WTC11 (cell line): Measurements from ENCODE around the gene ACSL4. TPM values are rescaled to one million over a fixed set of nuclear protein-coding genes. Genes with fewer than 3 reads are reported as not detected.

ENCODE experiments used
- ATAC-seq: fragments of 200-7000 bp; cut with Tn5 transposase; 2 replicates; pipeline ENCODE4 v1.10.0; 2021; ENCODE audit warnings: mild to moderate bottlenecking, moderate library complexity
- CTCF ChIA-PET: fragments of 300-600 bp; sonication (Branson Sonifier 250); formaldehyde crosslinking; loops from one replicate; lab custom pipeline; 2021; ENCODE audit warnings: antibody characterized with exemption; lab: Charles Lee
- POLR2A ChIA-PET: fragments of 350-600 bp; sonication (Branson Sonifier 250); formaldehyde crosslinking; loops from one replicate; lab custom pipeline; 2021; ENCODE audit warnings: antibody characterized with exemption; lab: Charles Lee
- DNase-seq: peaks from one replicate; pipeline ENCODE4 v3.0.0; 2021; ENCODE audit warnings: low spot score
- H3K27ac Mint-ChIP-seq: 2 replicates; pipeline ENCODE4 v1.8.0; 2021; ENCODE audit warnings: mixed read lengths
- H3K27me3 Mint-ChIP-seq: 2 replicates; pipeline ENCODE4 v1.8.0; 2021; ENCODE audit warnings: low read depth, mild to moderate bottlenecking, moderate library complexity, mixed read lengths
- H3K36me3 Mint-ChIP-seq: 2 replicates; pipeline ENCODE4 v1.8.0; 2021; ENCODE audit warnings: mixed read lengths
- H3K4me1 Mint-ChIP-seq: 2 replicates; pipeline ENCODE4 v1.8.0; 2022; ENCODE audit warnings: mixed read lengths
- H3K4me3 Mint-ChIP-seq: 2 replicates; pipeline ENCODE4 v1.8.0; 2021; ENCODE audit warnings: mild to moderate bottlenecking, moderate library complexity, mixed read lengths
- H3K9me3 Mint-ChIP-seq: 2 replicates; pipeline ENCODE4 v1.8.0; 2021; ENCODE audit warnings: mixed read lengths
- AR ChIP-seq: fragments of 250-450 bp; sonication (Bioruptor Pico); IDR thresholded peaks from 2 replicates; pipeline ENCODE4 v1.9.0; 2021; ENCODE audit warnings: mild to moderate bottlenecking
- ARID4B ChIP-seq: sonication (generic); formaldehyde crosslinking; IDR thresholded peaks from 2 replicates; pipeline ENCODE4 v1.8.0; 2023; ENCODE audit warnings: missing genetic modification reagents, mild to moderate bottlenecking, borderline replicate concordance
- ATF3 ChIP-seq: sonication (generic); formaldehyde crosslinking; conservative IDR thresholded peaks from 2 replicates; pipeline ENCODE4 v1.8.1; 2022; ENCODE audit warnings: mild to moderate bottlenecking, missing genetic modification reagents
- CBFB ChIP-seq: sonication (generic); formaldehyde crosslinking; IDR thresholded peaks from 2 replicates; pipeline ENCODE4 v1.8.1; 2022; ENCODE audit warnings: mild to moderate bottlenecking, low read depth, missing genetic modification reagents
- CDX4 ChIP-seq: fragments of 250-450 bp; sonication (Bioruptor Pico); IDR thresholded peaks from 2 replicates; pipeline ENCODE4 v1.9.0; 2021; ENCODE audit warnings: moderate library complexity, mild to moderate bottlenecking, inconsistent platforms, borderline replicate concordance
- CREB1 ChIP-seq: sonication (generic); formaldehyde crosslinking; IDR thresholded peaks from 2 replicates; pipeline ENCODE4 v1.8.0; 2023; ENCODE audit warnings: mild to moderate bottlenecking, missing genetic modification reagents
- E2F5 ChIP-seq: sonication (generic); formaldehyde crosslinking; IDR thresholded peaks from 2 replicates; pipeline ENCODE4 v1.8.1; 2022; ENCODE audit warnings: mild to moderate bottlenecking, moderate library complexity, missing genetic modification reagents
- FOXP1 ChIP-seq: sonication (generic); formaldehyde crosslinking; IDR thresholded peaks from 2 replicates; pipeline ENCODE4 v1.8.0; 2022; ENCODE audit warnings: missing genetic modification reagents, mild to moderate bottlenecking, moderate library complexity, borderline replicate concordance
- GRHL2 ChIP-seq: fragments of 250-450 bp; sonication (Bioruptor Pico); IDR thresholded peaks from 2 replicates; pipeline ENCODE4 v1.8.0; 2022; ENCODE audit warnings: mild to moderate bottlenecking, moderate library complexity; ENCODE audit not compliant: insufficient replicate concordance, severe bottlenecking
- HMGA2 ChIP-seq: fragments of 250-450 bp; sonication (Bioruptor Pico); IDR thresholded peaks from 2 replicates; pipeline ENCODE4 v1.4.0; 2021; ENCODE audit warnings: mild to moderate bottlenecking, moderate library complexity
- NR2C2 ChIP-seq: sonication (generic); formaldehyde crosslinking; IDR thresholded peaks from 2 replicates; pipeline ENCODE4 v1.8.0; 2022; ENCODE audit warnings: mild to moderate bottlenecking, missing genetic modification reagents
- OVOL2 ChIP-seq: fragments of 250-450 bp; sonication (Bioruptor Pico); IDR thresholded peaks from 2 replicates; pipeline ENCODE4 v1.9.0; 2021; ENCODE audit warnings: mild to moderate bottlenecking, borderline replicate concordance
- PRRX2 ChIP-seq: fragments of 250-450 bp; sonication (Bioruptor Pico); IDR thresholded peaks from 2 replicates; pipeline ENCODE4 v1.8.0; 2021; ENCODE audit warnings: mild to moderate bottlenecking
- RELA ChIP-seq: sonication (generic); formaldehyde crosslinking; IDR thresholded peaks from 2 replicates; pipeline ENCODE4 v1.8.1; 2022; ENCODE audit warnings: missing genetic modification reagents, mild to moderate bottlenecking, borderline replicate concordance
- RORB ChIP-seq: fragments of 250-450 bp; sonication (Bioruptor Pico); IDR thresholded peaks from 2 replicates; pipeline ENCODE4 v1.9.0; 2021; ENCODE audit warnings: mild to moderate bottlenecking
- TEAD4 ChIP-seq: sonication (generic); formaldehyde crosslinking; IDR thresholded peaks from 2 replicates; pipeline ENCODE4 v1.8.0; 2022; ENCODE audit warnings: mild to moderate bottlenecking, missing genetic modification reagents
- ZNF138 ChIP-seq: sonication (generic); formaldehyde crosslinking; conservative IDR thresholded peaks from 2 replicates; pipeline ENCODE4 v1.8.1; 2022; ENCODE audit warnings: mild to moderate bottlenecking, moderate library complexity, missing genetic modification reagents
- total RNA-seq: library from RNA; stranded (reverse); gene quantifications from 3 replicates; pipeline ENCODE4 v1.2.3, GENCODE V29; 2021
- TF ChIP-seq, protein P1 (sequence below): fragments of 250-450 bp; sonication (Bioruptor Pico); IDR thresholded peaks from 2 replicates; pipeline ENCODE4 v1.8.0; 2021; ENCODE audit warnings: mild to moderate bottlenecking
- TF ChIP-seq, protein P2 (sequence below): sonication (generic); formaldehyde crosslinking; IDR thresholded peaks from 2 replicates; pipeline ENCODE4 v1.8.0; 2023; ENCODE audit warnings: mild to moderate bottlenecking, missing genetic modification reagents

ACSL4 gene
- total RNA-seq, 1 experiment from 2014 or later, result 57.7 TPM

DNA sequence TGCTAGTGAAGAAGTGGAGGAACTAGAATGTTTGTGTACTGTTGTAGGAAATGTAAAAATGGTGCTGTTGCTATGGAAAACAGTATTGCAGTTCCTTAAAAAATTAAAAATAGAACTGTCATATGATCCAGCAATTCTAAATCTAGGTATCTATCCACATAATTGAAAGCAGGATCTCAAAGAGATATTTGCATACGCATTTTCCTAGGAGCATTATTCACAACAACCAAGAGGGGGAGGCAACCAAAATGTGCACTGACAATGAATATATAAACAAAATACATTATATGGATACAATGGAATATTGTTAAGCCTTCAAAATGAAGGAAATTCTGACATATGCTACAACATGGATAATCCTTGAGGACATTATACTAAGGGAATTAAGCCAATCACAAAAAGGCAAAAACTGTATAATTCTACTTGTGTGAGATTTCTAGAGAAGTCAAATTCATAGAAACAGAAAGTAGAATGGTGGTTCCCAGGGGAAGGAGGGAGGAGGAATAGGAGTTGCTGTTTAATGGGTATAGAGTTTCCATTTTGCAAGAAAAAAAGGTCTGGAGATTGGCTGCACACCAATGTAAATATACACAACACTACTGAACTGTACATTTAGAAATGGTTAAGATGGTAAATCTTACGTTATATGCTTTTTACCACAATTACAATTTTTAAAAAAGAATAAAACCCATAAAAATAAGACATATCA lies 72.5 kb downstream of the ACSL4 start:
- CTCF ChIA-PET, result no interaction called here
- H3K36me3 Mint-ChIP-seq, result peaks cover 54% of the 10 kb centered on the region

DNA sequence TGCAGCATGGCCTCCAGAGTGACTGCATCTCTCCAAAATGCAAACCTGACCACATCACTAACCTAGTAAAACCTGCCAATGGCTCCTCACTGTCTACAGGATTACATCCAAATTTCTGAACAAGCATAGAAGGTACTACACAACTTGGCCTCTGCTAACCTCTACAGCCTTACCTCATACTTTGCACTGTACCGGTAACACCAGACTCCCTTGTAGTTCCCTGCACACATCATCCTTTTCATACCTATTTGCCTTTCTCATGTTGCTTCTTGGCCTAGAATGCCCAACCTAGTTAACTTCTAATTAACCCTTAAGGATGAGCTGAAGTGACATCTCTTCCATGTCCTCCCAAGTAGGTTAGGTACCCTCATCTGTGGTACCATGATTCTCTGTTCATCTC lies 74.7 kb downstream of the ACSL4 start:
- Mint-ChIP-seq H3K4me1 (peaks cover 7% of the 10 kb centered on the region; the same call in 1 of the 2 replicates), H3K36me3 (peaks cover 43% of the 10 kb centered on the region), H3K27me3 (no peaks in the 10 kb centered on the region), H3K9me3 (peaks cover 11% of the 10 kb centered on the region), H3K27ac (no peak overlapping the region), H3K4me3 (no peak overlapping the region)
- DNase-seq (no peak), ATAC-seq (no peak)
- ChIA-PET POLR2A (no interaction called here), CTCF (no interaction called here)
- TF ChIP-seq GRHL2 (CRISPR knock-in tag), result no peak
- no peak for TF ChIP-seq CDX4 (CRISPR knock-in tag)
- no peak for TF ChIP-seq ARID4B (CRISPR knock-in tag)
- TF ChIP-seq PRRX2, result no peak

More for the DNA sequence above, 72.5 kb downstream of the ACSL4 start:
- Mint-ChIP-seq H3K4me3 (no peak overlapping the region), H3K27me3 (no peaks in the 10 kb centered on the region), H3K27ac (no peak overlapping the region), H3K9me3 (peaks cover 11% of the 10 kb centered on the region), H3K4me1 (peaks cover 5% of the 10 kb centered on the region; the same call in 1 of the 2 replicates)
- no peak for ATAC-seq
- POLR2A ChIA-PET, result no interaction called here
- TF ChIP-seq NR2C2 (no peak), ATF3 (CRISPR knock-in tag) (no peak), HMGA2 (CRISPR knock-in tag) (no peak), AR (no peak), RELA (no peak), ZNF138 (no peak), RORB (CRISPR knock-in tag) (no peak), CREB1 (no peak), E2F5 (CRISPR knock-in tag) (no peak), CBFB (CRISPR knock-in tag) (no peak), OVOL2 (CRISPR knock-in tag) (no peak), FOXP1 (CRISPR knock-in tag) (no peak), TEAD4 (CRISPR knock-in tag) (no peak)
- TF ChIP-seq, protein P1, sequence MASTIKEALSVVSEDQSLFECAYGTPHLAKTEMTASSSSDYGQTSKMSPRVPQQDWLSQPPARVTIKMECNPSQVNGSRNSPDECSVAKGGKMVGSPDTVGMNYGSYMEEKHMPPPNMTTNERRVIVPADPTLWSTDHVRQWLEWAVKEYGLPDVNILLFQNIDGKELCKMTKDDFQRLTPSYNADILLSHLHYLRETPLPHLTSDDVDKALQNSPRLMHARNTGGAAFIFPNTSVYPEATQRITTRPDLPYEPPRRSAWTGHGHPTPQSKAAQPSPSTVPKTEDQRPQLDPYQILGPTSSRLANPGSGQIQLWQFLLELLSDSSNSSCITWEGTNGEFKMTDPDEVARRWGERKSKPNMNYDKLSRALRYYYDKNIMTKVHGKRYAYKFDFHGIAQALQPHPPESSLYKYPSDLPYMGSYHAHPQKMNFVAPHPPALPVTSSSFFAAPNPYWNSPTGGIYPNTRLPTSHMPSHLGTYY (CRISPR knock-in tag), result no peak
- TF ChIP-seq, protein P2, sequence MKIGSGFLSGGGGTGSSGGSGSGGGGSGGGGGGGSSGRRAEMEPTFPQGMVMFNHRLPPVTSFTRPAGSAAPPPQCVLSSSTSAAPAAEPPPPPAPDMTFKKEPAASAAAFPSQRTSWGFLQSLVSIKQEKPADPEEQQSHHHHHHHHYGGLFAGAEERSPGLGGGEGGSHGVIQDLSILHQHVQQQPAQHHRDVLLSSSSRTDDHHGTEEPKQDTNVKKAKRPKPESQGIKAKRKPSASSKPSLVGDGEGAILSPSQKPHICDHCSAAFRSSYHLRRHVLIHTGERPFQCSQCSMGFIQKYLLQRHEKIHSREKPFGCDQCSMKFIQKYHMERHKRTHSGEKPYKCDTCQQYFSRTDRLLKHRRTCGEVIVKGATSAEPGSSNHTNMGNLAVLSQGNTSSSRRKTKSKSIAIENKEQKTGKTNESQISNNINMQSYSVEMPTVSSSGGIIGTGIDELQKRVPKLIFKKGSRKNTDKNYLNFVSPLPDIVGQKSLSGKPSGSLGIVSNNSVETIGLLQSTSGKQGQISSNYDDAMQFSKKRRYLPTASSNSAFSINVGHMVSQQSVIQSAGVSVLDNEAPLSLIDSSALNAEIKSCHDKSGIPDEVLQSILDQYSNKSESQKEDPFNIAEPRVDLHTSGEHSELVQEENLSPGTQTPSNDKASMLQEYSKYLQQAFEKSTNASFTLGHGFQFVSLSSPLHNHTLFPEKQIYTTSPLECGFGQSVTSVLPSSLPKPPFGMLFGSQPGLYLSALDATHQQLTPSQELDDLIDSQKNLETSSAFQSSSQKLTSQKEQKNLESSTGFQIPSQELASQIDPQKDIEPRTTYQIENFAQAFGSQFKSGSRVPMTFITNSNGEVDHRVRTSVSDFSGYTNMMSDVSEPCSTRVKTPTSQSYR (CRISPR knock-in tag), result no peak
- no peak for DNase-seq
